H1 (cell line): ENCODE data around the gene MYG1.

Experiments used
- ASH2L ChIP-seq: fragments of 200-600, 300-600 bp; sonication (generic); IDR thresholded peaks from one replicate; pipeline ENCODE4 v1.7.1; 2017; ENCODE audit warnings: low read length
- CHD1 ChIP-seq: IDR thresholded peaks from 2 replicates; pipeline ENCODE4 v1.6.1; 2012; ENCODE audit warnings: low read depth, low read length, improper control_type of control experiment
- CREB1 ChIP-seq: IDR thresholded peaks from 2 replicates; pipeline ENCODE4 v1.6.1; 2012; ENCODE audit warnings: inconsistent platforms
- EZH2 ChIP-seq: fragments of 200-600 bp; sonication (generic); IDR thresholded peaks from 2 replicates; pipeline ENCODE4 v1.7.1; 2012; ENCODE audit warnings: low read depth, mild to moderate bottlenecking, moderate library complexity, low read length, inconsistent platforms; ENCODE audit not compliant: severe bottlenecking
- GABPA ChIP-seq: IDR thresholded peaks from 2 replicates; pipeline ENCODE4 v1.6.1; 2011; ENCODE audit warnings: mild to moderate bottlenecking, low read length, moderate library complexity, borderline replicate concordance; ENCODE audit not compliant: insufficient read depth
- JUND ChIP-seq: IDR thresholded peaks from 2 replicates; pipeline ENCODE4 v1.6.1; 2011; ENCODE audit warnings: mild to moderate bottlenecking, improper control_type of control experiment, low read length
- POLR2A ChIP-seq, 2 experiments: IDR thresholded peaks; 1 replicate in 1 of 2; 2 replicates in 1 of 2; pipeline ENCODE4 v1.6.1; 2011; ENCODE audit warnings: low read depth in 2 of 2, low read length in 2 of 2, mild to moderate bottlenecking in 2 of 2; ENCODE audit errors: control extremely low read depth in 1 of 2
- POLR2AphosphoS5 ChIP-seq: IDR thresholded peaks from 2 replicates; pipeline ENCODE4 v1.6.1; 2011; ENCODE audit warnings: low read depth, low read length
- TAF1 ChIP-seq: IDR thresholded peaks from 2 replicates; pipeline ENCODE4 v1.6.1; 2011; ENCODE audit warnings: mild to moderate bottlenecking, low read depth, low read length
- TBP ChIP-seq: IDR thresholded peaks from 2 replicates; pipeline ENCODE4 v1.6.1; 2011; ENCODE audit warnings: low read depth, low read length, improper control_type of control experiment
- YY1 ChIP-seq: IDR thresholded peaks from 2 replicates; pipeline ENCODE4 v1.6.1; 2011; ENCODE audit warnings: low read depth, mild to moderate bottlenecking, low read length
- ZNF274 ChIP-seq: IDR thresholded peaks from 2 replicates; pipeline ENCODE4 v1.7.0; 2012; ENCODE audit warnings: low read length, borderline replicate concordance; ENCODE audit errors: extremely low read depth
- TF ChIP-seq, protein P1 (sequence below), 3 experiments: IDR thresholded peaks; 1 replicate in 2 of 3; 2 replicates in 1 of 3; pipeline versions ENCODE4 v1.5.1 to v1.6.1; 2011; ENCODE audit warnings: low read length in 3 of 3, mild to moderate bottlenecking in 3 of 3, inconsistent platforms in 2 of 3, low read depth in 1 of 3, moderate library complexity in 1 of 3; ENCODE audit not compliant: insufficient read depth in 1 of 3; ENCODE audit errors: control extremely low read depth in 1 of 3

DNA sequence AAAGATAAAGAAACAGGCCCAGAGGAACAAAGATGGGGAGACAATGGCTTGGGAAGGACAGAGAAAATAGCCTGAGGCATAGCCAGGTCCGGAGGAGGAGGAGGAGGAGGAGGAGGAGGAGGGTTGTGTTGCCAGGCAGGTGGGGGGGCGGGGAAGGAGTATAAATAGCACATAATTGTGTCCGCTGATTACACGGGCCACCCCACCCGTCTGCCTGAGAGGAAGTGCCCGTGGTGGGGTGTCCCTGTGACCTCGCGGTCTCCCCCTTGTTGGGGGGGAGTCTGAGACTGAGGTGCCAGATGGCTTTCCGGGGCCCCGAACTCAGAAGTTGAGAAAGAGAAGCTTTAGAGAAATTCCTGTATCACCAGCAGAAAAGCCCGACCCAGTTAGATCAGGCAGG, 38.5 kb downstream of the MYG1 start:
- TF ChIP-seq, protein P1, sequence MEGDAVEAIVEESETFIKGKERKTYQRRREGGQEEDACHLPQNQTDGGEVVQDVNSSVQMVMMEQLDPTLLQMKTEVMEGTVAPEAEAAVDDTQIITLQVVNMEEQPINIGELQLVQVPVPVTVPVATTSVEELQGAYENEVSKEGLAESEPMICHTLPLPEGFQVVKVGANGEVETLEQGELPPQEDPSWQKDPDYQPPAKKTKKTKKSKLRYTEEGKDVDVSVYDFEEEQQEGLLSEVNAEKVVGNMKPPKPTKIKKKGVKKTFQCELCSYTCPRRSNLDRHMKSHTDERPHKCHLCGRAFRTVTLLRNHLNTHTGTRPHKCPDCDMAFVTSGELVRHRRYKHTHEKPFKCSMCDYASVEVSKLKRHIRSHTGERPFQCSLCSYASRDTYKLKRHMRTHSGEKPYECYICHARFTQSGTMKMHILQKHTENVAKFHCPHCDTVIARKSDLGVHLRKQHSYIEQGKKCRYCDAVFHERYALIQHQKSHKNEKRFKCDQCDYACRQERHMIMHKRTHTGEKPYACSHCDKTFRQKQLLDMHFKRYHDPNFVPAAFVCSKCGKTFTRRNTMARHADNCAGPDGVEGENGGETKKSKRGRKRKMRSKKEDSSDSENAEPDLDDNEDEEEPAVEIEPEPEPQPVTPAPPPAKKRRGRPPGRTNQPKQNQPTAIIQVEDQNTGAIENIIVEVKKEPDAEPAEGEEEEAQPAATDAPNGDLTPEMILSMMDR (IDR thresholded peaks at IDR 0.05; ENCODE audit: control extremely low read depth in 1 of 3, insufficient read depth in 1 of 3, low read depth in 1 of 3, low read length in 3 of 3), result no peak
- TF ChIP-seq POLR2AphosphoS5 (no peak), ASH2L (no peak), TAF1 (no peak), EZH2 (no peak), CREB1 (no peak), GABPA (no peak), POLR2A (IDR thresholded peaks at IDR 0.05; ENCODE audit: control extremely low read depth in 1 of 2, low read depth in 2 of 2, low read length in 2 of 2) (no peak), CHD1 (no peak), JUND (no peak), YY1 (no peak), ZNF274 (no peak), TBP (no peak)
